HG03280 (cell line): ENCODE data around the gene DCLK1.

Experiments
- ATAC-seq: cut with Tn5 transposase; IDR thresholded peaks from one replicate; pipeline ENCODE4 v1.9.1; 2021; ENCODE audit warnings: mild to moderate bottlenecking, moderate library complexity; ENCODE audit not compliant: unreplicated experiment

Gene DCLK1

GRCh38 chr13:35836446-35836845 lies 294.7 kb downstream of the DCLK1 start:
- ATAC-seq, result no peak

GRCh38 chr13:35835989-35836388 lies 295.2 kb downstream of the DCLK1 start:
- no peak for ATAC-seq

- no peak for ATAC-seq
Observed at GRCh38 chr13:35833608-35834275, 297.4 kb downstream of the DCLK1 start.

GRCh38 chr13:35833031-35833430 lies 298.2 kb downstream of the DCLK1 start:
- no peak for ATAC-seq

- ATAC-seq, result no peak
Observed at GRCh38 chr13:35832551-35832950, 298.6 kb downstream of the DCLK1 start.

- ATAC-seq, result no peak
Observed at GRCh38 chr13:35830850-35831450, 300.2 kb downstream of the DCLK1 start.

- ATAC-seq, result no peak
Observed at GRCh38 chr13:35826626-35827254, 304.4 kb downstream of the DCLK1 start.

GRCh38 chr13:35824825-35825224 lies 306.4 kb downstream of the DCLK1 start:
- ATAC-seq, result no peak

GRCh38 chr13:35824395-35824794 lies 306.8 kb downstream of the DCLK1 start:
- ATAC-seq, result no peak

GRCh38 chr13:35822666-35823065 lies 308.5 kb downstream of the DCLK1 start:
- no peak for ATAC-seq

GRCh38 chr13:35818633-35819067 lies 312.5 kb downstream of the DCLK1 start:
- no peak for ATAC-seq

- no peak for ATAC-seq
Observed at GRCh38 chr13:35817642-35818607, 313.3 kb downstream of the DCLK1 start.

GRCh38 chr13:35814605-35815011 lies 316.6 kb downstream of the DCLK1 start:
- no peak for ATAC-seq

GRCh38 chr13:35812736-35813135 lies 318.4 kb downstream of the DCLK1 start:
- no peak for ATAC-seq

- no peak for ATAC-seq
Observed at GRCh38 chr13:35810321-35810720, 320.9 kb downstream of the DCLK1 start.

- ATAC-seq, result no peak
Observed at GRCh38 chr13:35808846-35809245, 322.3 kb downstream of the DCLK1 start.

- ATAC-seq, result no peak
Observed at GRCh38 chr13:35804901-35805300, 326.3 kb downstream of the DCLK1 start.

- ATAC-seq, result no peak
Observed at GRCh38 chr13:35797991-35798390, 333.2 kb downstream of the DCLK1 start.

- ATAC-seq, result no peak
Observed at GRCh38 chr13:35797244-35797643, 333.9 kb downstream of the DCLK1 start.

- ATAC-seq, result no peak
Observed at GRCh38 chr13:35796623-35797022, 334.6 kb downstream of the DCLK1 start.

GRCh38 chr13:35794734-35795389 lies 336.3 kb downstream of the DCLK1 start:
- no peak for ATAC-seq
